T-helper 1 cell treated with Interleukin-12 subunit alpha and Interleukin-12 subunit beta and Interleukin-4 antibody, amounts not matched to agents 30 μg/mL and 1 μg/mL, for 36 hours (primary cell): ENCODE data around the gene RASSF5.

Experiments used
- H3K27ac Mint-ChIP-seq: one replicate; pipeline ENCODE4 v1.8.0; 2021; ENCODE audit warnings: mild to moderate bottlenecking, mixed read lengths
- H3K27me3 Mint-ChIP-seq: one replicate; pipeline ENCODE4 v1.8.0; 2021; ENCODE audit warnings: low read depth, mixed read lengths
- H3K36me3 Mint-ChIP-seq: one replicate; pipeline ENCODE4 v1.8.0; 2021; ENCODE audit warnings: low read depth, mixed read lengths
- H3K4me1 Mint-ChIP-seq: one replicate; pipeline ENCODE4 v1.8.0; 2021; ENCODE audit warnings: low read depth, mixed read lengths
- H3K4me3 Mint-ChIP-seq: one replicate; pipeline ENCODE4 v1.8.0; 2021; ENCODE audit warnings: mild to moderate bottlenecking, moderate library complexity, mixed read lengths
- H3K9me3 Mint-ChIP-seq: one replicate; pipeline ENCODE4 v1.8.0; 2021; ENCODE audit warnings: mixed read lengths

Gene RASSF5

GRCh38 chr1:206551296-206551985 is 44.1 kb downstream of the RASSF5 start:
- peaks cover 7% of the 10 kb centered on the region for H3K36me3 Mint-ChIP-seq
- no peaks in the 10 kb centered on the region for H3K9me3 Mint-ChIP-seq
- peak overlapping the region; percentile 93 for H3K27ac Mint-ChIP-seq
- no peak overlapping the region for H3K4me3 Mint-ChIP-seq
- H3K4me1 Mint-ChIP-seq, result peaks cover 52% of the 10 kb centered on the region
- no peaks in the 10 kb centered on the region for H3K27me3 Mint-ChIP-seq

DNA sequence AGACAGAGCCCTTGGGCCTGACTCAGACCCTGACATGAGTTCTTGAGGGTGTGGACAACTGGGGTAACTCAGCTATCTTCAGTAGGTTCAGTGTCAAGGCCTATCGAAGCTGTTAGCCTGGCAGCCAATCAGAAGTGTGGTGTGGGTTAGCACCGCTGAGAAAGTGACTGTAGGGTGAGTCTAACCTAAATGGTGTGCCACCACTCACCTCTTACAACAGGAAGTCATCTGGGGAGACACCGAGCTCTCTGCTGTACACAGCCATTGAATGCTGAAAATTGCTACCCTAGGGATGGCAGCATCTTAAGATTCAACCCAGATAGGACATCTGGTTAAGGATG is 44.6 kb downstream of the RASSF5 start:
- Mint-ChIP-seq H3K9me3 (no peaks in the 10 kb centered on the region), H3K4me1 (peaks cover 54% of the 10 kb centered on the region), H3K27ac (peak overlapping the region; percentile 93), H3K27me3 (no peaks in the 10 kb centered on the region), H3K4me3 (peak overlapping the region; percentile 80), H3K36me3 (peaks cover 7% of the 10 kb centered on the region)

- Mint-ChIP-seq H3K9me3 (no peaks in the 10 kb centered on the region), H3K4me3 (no peak overlapping the region), H3K36me3 (peaks cover 18% of the 10 kb centered on the region), H3K27me3 (no peaks in the 10 kb centered on the region), H3K4me1 (peaks cover 53% of the 10 kb centered on the region), H3K27ac (peak overlapping the region; percentile 29)
These were observed 46.9 kb downstream of the RASSF5 start for GRCh38 chr1:206554211-206554610.

GRCh38 chr1:206554701-206555472 is 47.6 kb downstream of the RASSF5 start:
- Mint-ChIP-seq H3K4me3 (peak overlapping the region; percentile 78), H3K36me3 (peaks cover 25% of the 10 kb centered on the region), H3K9me3 (no peaks in the 10 kb centered on the region), H3K4me1 (peaks cover 58% of the 10 kb centered on the region), H3K27me3 (no peaks in the 10 kb centered on the region), H3K27ac (peak overlapping the region; percentile 93)

DNA sequence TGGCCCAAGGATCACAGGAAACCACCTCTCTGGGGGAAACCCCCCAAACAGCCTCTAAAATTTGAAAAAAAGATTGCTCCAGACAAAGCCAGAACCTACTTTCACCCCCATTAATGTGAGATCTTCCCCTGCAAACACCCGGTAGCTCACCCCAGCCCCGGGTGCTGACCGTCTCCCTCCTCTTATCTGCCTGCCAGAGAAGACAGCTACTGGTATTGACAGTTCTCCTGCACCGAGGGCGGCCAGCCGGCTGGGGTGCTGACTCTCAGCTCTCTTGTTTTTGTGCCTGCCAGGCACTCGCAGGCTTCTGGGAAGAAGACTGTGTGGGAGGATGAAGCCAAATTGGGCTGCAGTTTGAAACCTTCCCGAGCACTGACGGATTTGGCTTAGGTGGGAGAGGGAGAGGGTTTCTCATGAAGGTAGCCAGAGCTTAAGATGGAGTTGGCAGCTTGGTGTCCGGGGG is 48.2 kb downstream of the RASSF5 start:
- Mint-ChIP-seq H3K27me3 (no peaks in the 10 kb centered on the region), H3K9me3 (no peaks in the 10 kb centered on the region), H3K4me3 (peak overlapping the region; percentile 78), H3K36me3 (peaks cover 31% of the 10 kb centered on the region), H3K27ac (peak overlapping the region; percentile 93), H3K4me1 (peaks cover 59% of the 10 kb centered on the region)

DNA sequence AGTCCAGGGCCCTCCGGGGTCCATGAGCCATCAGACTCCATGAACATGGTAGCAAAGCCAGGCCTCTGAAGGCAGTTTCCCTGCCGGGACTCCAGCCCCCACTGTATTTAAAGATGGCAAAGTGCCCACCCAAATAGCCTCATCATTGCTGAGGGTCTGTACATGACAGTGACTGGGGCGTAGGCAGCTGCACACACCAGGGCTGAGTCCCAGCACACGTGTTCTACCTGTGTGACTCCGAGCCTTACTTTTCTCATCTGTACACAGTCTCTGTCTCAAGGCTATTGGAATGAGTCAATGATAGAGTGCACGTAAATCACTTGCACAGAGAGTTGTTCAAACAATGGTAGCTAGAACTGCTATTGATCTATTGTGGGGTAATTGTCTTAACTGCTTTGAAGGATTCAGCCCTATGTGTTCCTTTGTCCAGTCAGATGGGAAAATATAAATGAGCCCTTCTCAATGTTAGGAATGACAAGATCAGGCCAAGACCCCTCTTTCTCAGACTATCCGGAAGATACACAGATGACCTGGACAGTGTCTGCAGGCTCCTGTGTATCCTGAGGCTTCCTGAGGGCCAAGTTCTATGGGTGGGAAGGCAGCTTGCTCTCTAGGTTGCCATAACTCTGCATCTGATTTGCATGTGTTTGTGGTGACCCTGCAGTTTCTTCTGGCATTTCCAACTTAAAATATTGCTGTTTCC is 48.9 kb downstream of the RASSF5 start:
- H3K4me3 Mint-ChIP-seq, result peak overlapping the region; percentile 78
- H3K36me3 Mint-ChIP-seq, result peaks cover 37% of the 10 kb centered on the region

GRCh38 chr1:206556750-206557635 is 49.7 kb downstream of the RASSF5 start:
- H3K36me3 Mint-ChIP-seq, result peaks cover 44% of the 10 kb centered on the region
- H3K4me1 Mint-ChIP-seq, result peaks cover 65% of the 10 kb centered on the region
- H3K27ac Mint-ChIP-seq, result peak overlapping the region; percentile 93
- peak overlapping the region; percentile 92 for H3K4me3 Mint-ChIP-seq
- no peaks in the 10 kb centered on the region for H3K27me3 Mint-ChIP-seq
- H3K9me3 Mint-ChIP-seq, result no peaks in the 10 kb centered on the region

More for the DNA sequence above, 48.9 kb downstream of the RASSF5 start:
- H3K9me3 Mint-ChIP-seq, result no peaks in the 10 kb centered on the region
- no peaks in the 10 kb centered on the region for H3K27me3 Mint-ChIP-seq
- H3K4me1 Mint-ChIP-seq, result peaks cover 66% of the 10 kb centered on the region
- peak overlapping the region; percentile 93 for H3K27ac Mint-ChIP-seq

DNA sequence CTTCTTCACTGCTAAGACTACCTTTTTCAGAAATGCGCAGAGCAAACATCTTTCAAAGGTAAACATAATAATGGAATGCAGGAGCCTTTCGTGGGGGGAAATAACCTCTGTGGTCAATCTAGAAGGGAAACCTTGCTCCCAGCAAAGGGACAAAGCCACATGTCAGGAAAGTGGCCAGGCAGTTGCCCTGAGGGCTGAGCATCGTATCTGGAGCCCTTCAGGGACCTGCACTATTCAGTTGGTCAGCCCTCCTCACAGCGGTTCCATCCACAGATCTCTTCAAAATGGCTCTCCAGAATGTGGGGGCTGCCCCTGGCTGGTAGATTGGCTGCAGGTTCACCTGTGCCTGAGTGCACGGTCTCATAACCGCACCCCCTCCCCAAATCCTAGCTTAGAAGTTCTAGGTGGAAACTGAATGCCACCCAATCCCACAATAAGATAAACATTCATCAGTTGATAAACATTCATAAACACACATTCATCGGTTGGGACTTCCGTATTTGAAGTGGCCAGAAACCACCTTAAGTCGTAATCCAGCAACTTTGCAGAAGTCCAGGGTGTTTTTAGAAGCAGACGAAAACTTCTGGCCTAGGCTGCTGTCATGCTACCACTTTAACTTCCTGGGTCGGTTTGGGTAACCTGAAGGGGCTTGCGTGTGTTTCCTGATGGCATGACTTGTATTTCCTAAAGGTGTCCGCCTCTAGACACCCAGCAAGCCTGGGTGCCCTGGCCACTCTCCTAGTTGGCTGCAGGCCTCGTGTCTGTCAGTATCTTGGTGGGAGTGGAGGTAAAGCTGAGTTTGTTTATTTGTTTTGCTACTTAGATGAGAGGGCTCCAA is 50.5 kb downstream of the RASSF5 start:
- Mint-ChIP-seq H3K27ac (peak overlapping the region; percentile 86), H3K4me3 (peak overlapping the region; percentile 92), H3K36me3 (peaks cover 51% of the 10 kb centered on the region), H3K27me3 (no peaks in the 10 kb centered on the region), H3K4me1 (peaks cover 67% of the 10 kb centered on the region), H3K9me3 (no peaks in the 10 kb centered on the region)

GRCh38 chr1:206558794-206559671 is 51.7 kb downstream of the RASSF5 start:
- H3K9me3 Mint-ChIP-seq, result no peaks in the 10 kb centered on the region
- H3K36me3 Mint-ChIP-seq, result peaks cover 61% of the 10 kb centered on the region
- peaks cover 69% of the 10 kb centered on the region for H3K4me1 Mint-ChIP-seq
- peak overlapping the region; percentile 86 for H3K27ac Mint-ChIP-seq
- no peaks in the 10 kb centered on the region for H3K27me3 Mint-ChIP-seq
- H3K4me3 Mint-ChIP-seq, result peak overlapping the region; percentile 92

- Mint-ChIP-seq H3K36me3 (peaks cover 66% of the 10 kb centered on the region), H3K27ac (peak overlapping the region; percentile 86), H3K27me3 (no peaks in the 10 kb centered on the region), H3K9me3 (no peaks in the 10 kb centered on the region), H3K4me1 (peaks cover 69% of the 10 kb centered on the region), H3K4me3 (peak overlapping the region; percentile 92)
These were observed 52.3 kb downstream of the RASSF5 start for GRCh38 chr1:206559672-206559995.

- peaks cover 70% of the 10 kb centered on the region for H3K4me1 Mint-ChIP-seq
- H3K36me3 Mint-ChIP-seq, result peaks cover 71% of the 10 kb centered on the region
- H3K4me3 Mint-ChIP-seq, result peak overlapping the region; percentile 92
- H3K27ac Mint-ChIP-seq, result peak overlapping the region; percentile 86
- no peaks in the 10 kb centered on the region for H3K9me3 Mint-ChIP-seq
- no peaks in the 10 kb centered on the region for H3K27me3 Mint-ChIP-seq
These were observed 52.8 kb downstream of the RASSF5 start for GRCh38 chr1:206560007-206560716.
